K562 (cell line): Measurements from ENCODE around the gene SNX27. TPM values are rescaled to one million over a fixed set of nuclear protein-coding genes. Genes with fewer than 3 reads are reported as not detected.
A peak's percentile ranks its signal among the peaks of the same experiment; 100 is the strongest.

Experiments
- ARID2 ChIP-seq: fragments of 450-650 bp; IDR thresholded peaks from 2 replicates; pipeline ENCODE4 v1.6.1; 2017; ENCODE audit warnings: antibody characterized with exemption, mild to moderate bottlenecking
- BCLAF1 ChIP-seq, 2 experiments: fragments of 450-650 bp in 1 of 2; IDR thresholded peaks; 2 replicates each; pipeline ENCODE4 v1.6.1; 2011 to 2017; ENCODE audit warnings: low read depth in 2 of 2, antibody characterized with exemption in 1 of 2, borderline replicate concordance in 1 of 2, low read length in 1 of 2, mild to moderate bottlenecking in 1 of 2, mixed read lengths in 1 of 2; ENCODE audit not compliant: control insufficient read depth in 1 of 2
- CHAMP1 ChIP-seq: fragments of 450-650 bp; IDR thresholded peaks from 2 replicates; pipeline ENCODE4 v1.6.1; 2016; ENCODE audit warnings: mild to moderate bottlenecking
- CXXC5 ChIP-seq: fragments of 250-450 bp; sonication (Bioruptor Pico); IDR thresholded peaks from 2 replicates; pipeline ENCODE4 v1.8.0; 2022; ENCODE audit warnings: inconsistent platforms, mild to moderate bottlenecking, moderate library complexity
- DACH1 ChIP-seq: fragments of 450-650 bp; IDR thresholded peaks from 2 replicates; pipeline ENCODE4 v1.6.1; 2018; ENCODE audit not compliant: partially characterized antibody
- ELF4 ChIP-seq: fragments of 450-650 bp; formaldehyde crosslinking; IDR thresholded peaks from 2 replicates; pipeline ENCODE4 v1.4.0; 2022; ENCODE audit warnings: missing genetic modification characterization
- HMG20A ChIP-seq: fragments of 450-650 bp; formaldehyde crosslinking; conservative IDR thresholded peaks from 2 replicates; pipeline ENCODE4 v1.4.0; 2020; ENCODE audit warnings: mild to moderate bottlenecking, mixed read lengths
- HMGN3 ChIP-seq: IDR thresholded peaks from 2 replicates; pipeline ENCODE4 v1.6.1; 2011; ENCODE audit warnings: borderline replicate concordance, low read depth, mild to moderate bottlenecking, mixed read lengths, low read length; ENCODE audit not compliant: insufficient read length; ENCODE audit errors: extremely low read depth
- ILK ChIP-seq: fragments of 450-650 bp; IDR thresholded peaks from 2 replicates; pipeline ENCODE4 v1.6.1; 2016; ENCODE audit warnings: missing genetic modification characterization, low read depth, mild to moderate bottlenecking, missing compliant biosample characterization, moderate library complexity, borderline replicate concordance
- NFXL1 ChIP-seq: fragments of 450-650 bp; formaldehyde crosslinking; IDR thresholded peaks from 2 replicates; pipeline ENCODE4 v1.4.0; 2021; ENCODE audit warnings: mild to moderate bottlenecking
- NR2C1 ChIP-seq, 2 experiments: fragments of 450-650 bp; IDR thresholded peaks; 2 replicates each; pipeline ENCODE4 v1.6.1; 2017; ENCODE audit warnings: mild to moderate bottlenecking in 2 of 2, antibody characterized with exemption in 1 of 2, inconsistent platforms in 1 of 2, missing compliant biosample characterization in 1 of 2, missing genetic modification characterization in 1 of 2
- POLR3G ChIP-seq: IDR thresholded peaks from 2 replicates; pipeline ENCODE4 v1.6.1; 2011; ENCODE audit not compliant: insufficient read length, insufficient replicate concordance; ENCODE audit errors: extremely low read depth
- SMC3 ChIP-seq: conservative IDR thresholded peaks from 2 replicates; pipeline ENCODE4 v1.6.1; 2011; ENCODE audit warnings: low read depth, low read length, improper control_type of control experiment; ENCODE audit not compliant: insufficient read depth
- U2AF1 ChIP-seq: fragments of 200-400 bp; formaldehyde crosslinking; optimal IDR thresholded peaks from 2 replicates; pipeline ENCODE3; 2017; ENCODE audit warnings: mild to moderate bottlenecking, low read depth, low read length, moderate library complexity
- ZNF134 ChIP-seq: fragments of 250-450 bp; sonication (Bioruptor Pico); conservative IDR thresholded peaks from 2 replicates; pipeline ENCODE4 v1.4.0; 2020
- ZNF518B ChIP-seq: fragments of 250-450 bp; sonication (Bioruptor Pico); IDR thresholded peaks from 2 replicates; pipeline ENCODE4 v1.5.0; 2021; ENCODE audit warnings: mild to moderate bottlenecking, moderate library complexity
- ZNF766 ChIP-seq: fragments of 200-800 bp; sonication (Bioruptor generic); conservative IDR thresholded peaks from 2 replicates; pipeline ENCODE4 v1.6.1; 2016; ENCODE audit warnings: missing genetic modification characterization, missing compliant biosample characterization
- polyA plus RNA-seq, 8 experiments: library from polyadenylated mRNA; depleted of rRNA in 4 of 8; stranded (reverse) in 5 of 8; unstranded in 3 of 8; fragments of >200 nt; fragmentation: Nextera tagmentation in 2 of 8; fragmentation: Illumina TruSeq in 1 of 8; extraction: Ambion mirVana in 2 of 8; extraction: Trizol in 1 of 8; gene quantifications; 2 replicates each; pipeline versions ENCODE4 v1.2.1 to v1.2.3, GENCODE V29; 2011 to 2014; ENCODE audit warnings: inconsistent platforms in 1 of 8, missing spikeins in 1 of 8
- total RNA-seq, 7 experiments: library from RNA; depleted of rRNA in 6 of 7; stranded (reverse); fragments of >200 nt in 6 of 7; fragmentation: Illumina TruSeq in 2 of 7; extraction: Trizol in 2 of 7; gene quantifications; 2 replicates each; pipeline versions ENCODE4 v1.2.1 to v1.2.3, GENCODE V29; 2011 to 2021; ENCODE audit warnings: low replicate concordance in 1 of 7

Gene SNX27
- total and polyA plus RNA-seq, 9 of the 15 experiments (the other 6 are each of a cell fraction or from before 2014, with no cell fraction given): 4.5 to 18.7 (median 10.1) TPM

GRCh38 chr1:151596166-151596953 lies 15.5 kb upstream of the SNX27 start (continued):
- TF ChIP-seq BCLAF1 (IDR thresholded peaks at IDR 0.05; ENCODE audit: borderline replicate concordance in 1 of 2, control insufficient read depth in 1 of 2, low read depth in 2 of 2, low read length in 1 of 2): no peak
- no peak for TF ChIP-seq ZNF518B (CRISPR knock-in tag)
- TF ChIP-seq U2AF1: no peak
- TF ChIP-seq NFXL1 (CRISPR knock-in tag): no peak
- no peak for TF ChIP-seq HMG20A
- no peak for TF ChIP-seq SMC3
- no peak for TF ChIP-seq ILK (tag)
- peak; percentile 18; the same call in 1 of the 2 replicates for TF ChIP-seq CXXC5
- no peak for TF ChIP-seq ARID2
- TF ChIP-seq HMGN3: peak; percentile 85
- no peak for TF ChIP-seq ZNF134 (CRISPR knock-in tag)
- TF ChIP-seq ELF4 (CRISPR knock-in tag): peak; percentile 83
- TF ChIP-seq CHAMP1: peak; percentile 89
- TF ChIP-seq DACH1: no peak
- no peak for TF ChIP-seq POLR3G
- TF ChIP-seq ZNF766: peak; percentile 94
- 0 out of 2 replicates have a peak, but pooled peaks have one; percentile 35 for TF ChIP-seq NR2C1 (IDR thresholded peaks at IDR 0.05)
- 0 out of 2 replicates have a peak, but pooled peaks have one; percentile 21 for TF ChIP-seq NR2C1 (tag; IDR thresholded peaks at IDR 0.05)
